Measurements from ENCODE around the gene ZNF23.

- TF ChIP-seq CTCF (IDR thresholded peaks at IDR 0.05; ENCODE audit: low read depth, low read length) = no peak
- no peak for TF ChIP-seq EZH2phosphoT487 (IDR thresholded peaks at IDR 0.05; ENCODE audit: low read depth)
Measured at GRCh38 chr16:71424626-71425025, 37.4 kb downstream of the ZNF23 start.

Measured in OCI-LY3 (cell line).